ENCODE data around the gene NF1.

- TF ChIP-seq POLR2AphosphoS5 (IDR thresholded peaks at IDR 0.05; ENCODE audit: borderline replicate concordance, low read depth, low read length) (no peak), EZH2 (IDR thresholded peaks at IDR 0.05) (no peak), FOXP2 (optimal IDR thresholded peaks at IDR 0.05; ENCODE audit: control extremely low read depth, extremely low read length, insufficient read depth) (no peak)
Observed at GRCh38 chr17:31256936-31257335, 162.2 kb downstream of the NF1 start.

All from SK-N-MC (cell line).